ENCODE data around the gene ZNF665. TPM values are rescaled to one million over a fixed set of nuclear protein-coding genes. Genes with fewer than 3 reads are reported as not detected.

The ZNF665 gene
- total RNA-seq, 1 donor from 2014 or later, result 5.8 TPM

DNA sequence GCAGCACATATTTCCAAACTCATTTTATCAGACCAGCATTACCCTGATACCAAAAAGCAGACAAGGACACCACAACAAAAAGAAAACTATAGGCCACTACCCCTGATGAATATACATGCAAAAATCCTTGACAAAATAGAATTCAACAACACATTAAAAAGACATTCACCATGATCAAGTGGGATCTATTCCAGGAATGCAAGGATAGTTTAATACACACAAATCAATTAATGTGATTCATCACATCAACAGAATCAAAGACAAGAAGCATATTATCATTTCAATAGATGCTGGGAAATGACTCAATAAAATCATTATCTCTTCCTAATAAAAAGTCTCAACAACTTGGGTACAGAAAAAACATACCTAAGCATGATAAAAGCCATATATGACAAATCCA lies 45.5 kb downstream of the ZNF665 start:
- ATAC-seq (ENCODE audit: low read depth) (no peak), DNase-seq (no peak)
- no peak for TF ChIP-seq CTCF (IDR thresholded peaks at IDR 0.05)
- H3K9me3 Mint-ChIP-seq, result peaks cover 35% of the 10 kb centered on the region
- H3K4me3 Mint-ChIP-seq, result no peak overlapping the region
- no peak overlapping the region for H3K27ac Mint-ChIP-seq
- peaks cover 86% of the 10 kb centered on the region for H3K36me3 Mint-ChIP-seq (ENCODE audit: low read depth)
- ChIA-PET POLR2A (no interaction called here), CTCF (no interaction called here)
- H3K4me1 Mint-ChIP-seq, result no peaks in the 10 kb centered on the region
- H3K27me3 Mint-ChIP-seq, result no peaks in the 10 kb centered on the region
- intact Hi-C loops (cut with micrococcal nuclease), result no loop called here

DNA sequence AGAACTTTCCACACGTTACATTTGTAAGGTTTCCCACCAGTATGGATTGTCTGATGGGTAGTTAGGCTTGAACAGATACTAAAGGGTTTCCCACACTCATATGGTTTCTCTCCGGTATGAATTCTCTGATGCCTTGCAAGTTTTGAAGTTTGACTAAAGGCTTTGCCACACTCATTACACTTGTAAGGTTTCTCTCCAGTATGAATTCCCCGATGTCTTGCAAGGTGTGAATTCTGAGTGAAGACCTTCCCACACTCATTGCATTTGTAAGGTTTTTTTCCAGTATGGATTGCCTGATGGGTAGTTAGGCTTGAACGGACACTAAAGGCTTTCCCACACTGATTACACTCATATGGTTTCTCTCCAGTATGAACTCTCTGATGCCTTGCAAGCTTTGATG lies 52.8 kb downstream of the ZNF665 start:
- ChIA-PET CTCF (no interaction called here), POLR2A (no interaction called here)
- Mint-ChIP-seq H3K4me3 (no peak overlapping the region), H3K9me3 (peaks cover 43% of the 10 kb centered on the region), H3K27me3 (no peaks in the 10 kb centered on the region), H3K4me1 (no peaks in the 10 kb centered on the region), H3K36me3 (ENCODE audit: low read depth) (peaks cover 58% of the 10 kb centered on the region), H3K27ac (no peak overlapping the region)
- intact Hi-C loops (cut with micrococcal nuclease), result no loop called here
- ATAC-seq (ENCODE audit: low read depth) (no peak), DNase-seq (no peak)
- no peak for TF ChIP-seq CTCF (IDR thresholded peaks at IDR 0.05)

- Mint-ChIP-seq H3K4me3 (no peak overlapping the region), H3K36me3 (ENCODE audit: low read depth) (peaks cover 36% of the 10 kb centered on the region), H3K27me3 (no peaks in the 10 kb centered on the region), H3K9me3 (peaks cover 33% of the 10 kb centered on the region), H3K4me1 (peaks cover 12% of the 10 kb centered on the region), H3K27ac (no peak overlapping the region)
- ATAC-seq (ENCODE audit: low read depth), result no peak
- POLR2A ChIA-PET, result no interaction called here
- DNase-seq, result no peak
- TF ChIP-seq CTCF (IDR thresholded peaks at IDR 0.05), result no peak
- intact Hi-C loops (cut with micrococcal nuclease), result no loop called here
- CTCF ChIA-PET, result no interaction called here
Observed at GRCh38 chr19:53136432-53136831, 56.7 kb downstream of the ZNF665 start.

DNA sequence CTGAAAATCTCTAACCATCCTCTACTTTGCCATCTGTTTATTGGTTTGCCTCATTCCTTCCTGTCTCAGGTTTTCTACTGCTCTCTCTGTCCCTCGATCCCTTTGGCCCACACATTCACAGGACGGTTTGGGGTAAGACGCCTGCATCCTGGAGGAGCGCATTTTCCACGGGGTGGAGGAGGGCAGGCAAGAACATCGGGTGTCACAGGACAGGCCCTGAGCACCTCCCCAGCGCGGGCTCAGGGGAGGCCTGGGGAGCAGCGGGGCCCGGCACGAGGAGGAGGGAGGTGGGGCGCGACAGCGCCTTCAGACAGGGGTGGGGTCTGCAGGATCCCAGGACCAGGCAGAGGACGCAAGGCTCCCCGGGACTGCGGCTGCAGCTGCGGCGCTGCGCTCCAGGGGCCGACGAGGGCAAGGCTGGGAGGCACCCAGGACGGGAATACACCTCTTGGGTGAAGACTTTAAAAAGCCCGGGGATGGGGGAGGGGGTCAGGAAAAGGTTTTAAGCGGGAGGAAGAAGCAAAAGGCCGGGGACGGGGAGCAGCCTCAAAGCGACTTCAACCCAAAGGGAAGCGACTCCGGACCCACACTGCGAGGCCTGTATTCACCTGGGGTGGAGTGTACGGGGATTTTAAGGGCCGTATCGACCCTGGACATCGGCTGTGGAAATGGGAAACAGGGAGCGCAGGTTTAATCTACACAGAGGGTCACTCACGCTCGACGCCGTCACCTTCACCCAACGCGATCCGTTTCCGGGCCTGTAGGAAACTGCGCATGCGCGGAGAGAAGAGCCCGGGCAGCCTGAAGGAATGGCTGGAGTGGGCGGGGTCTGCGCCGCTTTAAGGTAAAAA lies 60.8 kb downstream of the ZNF665 start, which contains the start of gene ZNF415:
ZNF415 (minus strand) TSS at position 770 of the 851 bp plus-strand sequence. CDS start 10,234 bp downstream, outside the sequence.
- peak; percentile 93 for ATAC-seq (ENCODE audit: low read depth)
- peaks cover 16% of the 10 kb centered on the region for H3K4me1 Mint-ChIP-seq
- H3K27me3 Mint-ChIP-seq, result no peaks in the 10 kb centered on the region
- CTCF ChIA-PET, result no interaction called here
- peak; percentile 62 for DNase-seq
- peak within 1 kb of the TSS; percentile 85 for H3K4me3 Mint-ChIP-seq
- intact Hi-C loops (cut with micrococcal nuclease), result loop anchor here (1.0 kb wide), 1 partner anchor 29 kb away; the partner anchor contains the start of gene ZNF160
- peaks cover 23% of the 10 kb centered on the region for H3K36me3 Mint-ChIP-seq (ENCODE audit: low read depth)
- TF ChIP-seq CTCF (IDR thresholded peaks at IDR 0.05), result no peak
- H3K27ac Mint-ChIP-seq, result peak within 1 kb of the TSS; percentile 70
- H3K9me3 Mint-ChIP-seq, result peaks cover 18% of the 10 kb centered on the region
- POLR2A ChIA-PET, result interaction anchor here (0.6 kb wide), 1 partner anchor 26 kb away, joined by 4 read pairs; the partner anchor contains the start of gene ZNF347

GRCh38 chr19:53131727-53132126 lies 61.4 kb downstream of the ZNF665 start:
- DNase-seq, result no peak
- peaks cover 21% of the 10 kb centered on the region for H3K36me3 Mint-ChIP-seq (ENCODE audit: low read depth)
- H3K4me1 Mint-ChIP-seq, result peaks cover 16% of the 10 kb centered on the region
- POLR2A ChIA-PET, result no interaction called here
- H3K4me3 Mint-ChIP-seq, result peak overlapping the region; percentile 85
- no peak for TF ChIP-seq CTCF (IDR thresholded peaks at IDR 0.05)
- peak overlapping the region; percentile 70 for H3K27ac Mint-ChIP-seq
- no peaks in the 10 kb centered on the region for H3K27me3 Mint-ChIP-seq
- ATAC-seq (ENCODE audit: low read depth), result no peak
- intact Hi-C loops (cut with micrococcal nuclease), result loop anchor here (1.0 kb wide), 1 partner anchor 28 kb away; the partner anchor contains the start of gene ZNF160
- H3K9me3 Mint-ChIP-seq, result peaks cover 14% of the 10 kb centered on the region
- CTCF ChIA-PET, result no interaction called here

All from activated B cell treated with CpG ODN at 0.5 μM for 24 hours (primary cell).